GM13977 (cell line): Measurements from ENCODE around the gene TMCC2.
"Not testable (repeated sequence)": the region's sequence is repeated elsewhere in the genome, so short reads cannot be mapped to it uniquely, and the experiment has no call there.

ENCODE experiments used
- DNase-seq: peaks from one replicate; pipeline ENCODE4 v3.0.0; 2012; ENCODE audit warnings: low spot score
- in situ Hi-C: fragments of 300-500 bp; cut with MboI; formaldehyde crosslinking; loops from one replicate; pipeline ENCODE4 v1.12.0; 2022; ENCODE audit warnings: low sequenced_read_pairs, low pct_unique_long_range_greater_than_20kb, mixed read lengths, inconsistent platforms; ENCODE audit not compliant: unreplicated experiment
- TF ChIP-seq, protein P1 (sequence below): IDR thresholded peaks from 2 replicates; pipeline ENCODE4 v1.5.1; 2012; ENCODE audit warnings: mild to moderate bottlenecking, control low read depth; ENCODE audit not compliant: insufficient read depth; ENCODE audit errors: extremely low read depth, missing control alignments

Gene TMCC2

DNA sequence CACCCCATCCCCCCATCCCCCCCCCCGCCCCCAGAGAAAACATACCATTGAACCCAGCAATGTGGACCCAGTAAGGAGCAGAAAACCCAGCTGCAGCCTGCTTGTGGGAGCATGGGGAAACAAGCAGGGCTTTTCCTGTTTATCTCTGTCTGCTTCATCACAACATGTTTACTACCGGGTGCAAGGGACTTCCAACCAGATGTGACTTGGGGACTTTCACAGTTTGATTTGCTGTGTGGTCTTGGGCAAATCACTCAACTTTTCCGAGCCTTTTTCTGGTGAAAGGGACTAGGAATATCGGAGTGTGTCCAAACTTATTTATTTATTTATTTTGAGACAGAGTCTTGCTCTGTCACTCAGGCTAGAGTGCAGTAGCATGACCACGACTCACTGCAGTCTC, 3.2 kb downstream of the TMCC2 start:
- TF ChIP-seq, protein P1, sequence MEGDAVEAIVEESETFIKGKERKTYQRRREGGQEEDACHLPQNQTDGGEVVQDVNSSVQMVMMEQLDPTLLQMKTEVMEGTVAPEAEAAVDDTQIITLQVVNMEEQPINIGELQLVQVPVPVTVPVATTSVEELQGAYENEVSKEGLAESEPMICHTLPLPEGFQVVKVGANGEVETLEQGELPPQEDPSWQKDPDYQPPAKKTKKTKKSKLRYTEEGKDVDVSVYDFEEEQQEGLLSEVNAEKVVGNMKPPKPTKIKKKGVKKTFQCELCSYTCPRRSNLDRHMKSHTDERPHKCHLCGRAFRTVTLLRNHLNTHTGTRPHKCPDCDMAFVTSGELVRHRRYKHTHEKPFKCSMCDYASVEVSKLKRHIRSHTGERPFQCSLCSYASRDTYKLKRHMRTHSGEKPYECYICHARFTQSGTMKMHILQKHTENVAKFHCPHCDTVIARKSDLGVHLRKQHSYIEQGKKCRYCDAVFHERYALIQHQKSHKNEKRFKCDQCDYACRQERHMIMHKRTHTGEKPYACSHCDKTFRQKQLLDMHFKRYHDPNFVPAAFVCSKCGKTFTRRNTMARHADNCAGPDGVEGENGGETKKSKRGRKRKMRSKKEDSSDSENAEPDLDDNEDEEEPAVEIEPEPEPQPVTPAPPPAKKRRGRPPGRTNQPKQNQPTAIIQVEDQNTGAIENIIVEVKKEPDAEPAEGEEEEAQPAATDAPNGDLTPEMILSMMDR = no peak
- no peak for DNase-seq

DNA sequence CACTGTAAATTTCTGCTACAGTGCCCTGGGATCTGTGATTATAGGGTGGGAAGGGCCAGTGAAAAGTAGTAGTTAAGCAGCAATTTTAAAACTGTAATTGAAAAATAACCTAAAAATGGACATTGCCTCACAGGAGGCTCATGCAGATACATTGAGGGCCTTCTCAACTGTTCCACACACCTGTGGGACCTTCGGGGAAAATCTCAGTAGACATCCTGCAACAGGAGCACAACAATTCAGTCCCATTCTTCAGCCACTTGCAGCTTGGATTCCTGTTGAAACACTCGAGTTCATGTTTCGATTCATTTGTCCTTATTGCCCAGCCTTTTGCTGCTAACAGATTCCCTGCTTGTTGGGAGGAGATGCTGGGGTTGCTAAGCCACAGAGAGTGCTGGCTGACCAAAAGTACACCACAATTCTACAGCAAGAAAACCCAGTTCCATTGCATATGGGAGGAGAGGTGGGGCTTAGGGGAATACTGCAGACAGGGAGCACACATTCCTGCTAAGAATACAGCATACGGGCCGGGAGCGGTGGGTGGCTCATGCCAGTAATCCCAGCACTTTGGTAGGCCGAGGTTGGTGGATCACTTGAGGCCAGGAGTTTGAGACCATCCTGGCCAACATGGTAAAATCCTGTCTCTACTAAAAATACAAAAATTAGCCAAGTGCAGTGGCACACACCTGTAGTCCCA, 4.5 kb downstream of the TMCC2 start:
- TF ChIP-seq, protein P1 = no peak
- DNase-seq = no peak
- in situ Hi-C loops = no loop called here

More for the DNA sequence above, 3.2 kb downstream of the TMCC2 start:
- in situ Hi-C loops = no loop called here

DNA sequence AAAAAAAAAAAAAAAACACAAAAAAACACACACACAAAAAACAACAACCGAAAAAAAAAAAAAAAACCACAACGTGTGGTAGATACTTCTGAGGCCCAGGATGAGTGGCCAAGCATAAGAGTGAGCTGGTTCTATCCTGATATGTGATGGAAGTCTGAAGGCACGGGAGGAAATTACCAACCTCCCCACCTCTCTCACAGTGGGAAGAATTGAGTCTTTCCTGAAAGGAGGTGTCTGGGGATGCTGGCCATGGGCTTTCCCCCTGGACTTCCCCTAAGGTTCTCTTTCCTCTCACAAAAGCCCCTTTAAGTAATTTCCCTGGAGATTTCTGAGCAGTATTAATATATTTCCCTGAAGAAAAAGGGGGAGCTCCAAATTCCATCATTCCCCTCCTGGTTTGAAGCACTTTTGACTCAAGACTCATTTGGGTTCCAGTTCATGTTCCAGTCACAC, 5.2 kb downstream of the TMCC2 start:
- DNase-seq = no peak
- TF ChIP-seq, protein P1 = no peak
- in situ Hi-C loops = no loop called here

DNA sequence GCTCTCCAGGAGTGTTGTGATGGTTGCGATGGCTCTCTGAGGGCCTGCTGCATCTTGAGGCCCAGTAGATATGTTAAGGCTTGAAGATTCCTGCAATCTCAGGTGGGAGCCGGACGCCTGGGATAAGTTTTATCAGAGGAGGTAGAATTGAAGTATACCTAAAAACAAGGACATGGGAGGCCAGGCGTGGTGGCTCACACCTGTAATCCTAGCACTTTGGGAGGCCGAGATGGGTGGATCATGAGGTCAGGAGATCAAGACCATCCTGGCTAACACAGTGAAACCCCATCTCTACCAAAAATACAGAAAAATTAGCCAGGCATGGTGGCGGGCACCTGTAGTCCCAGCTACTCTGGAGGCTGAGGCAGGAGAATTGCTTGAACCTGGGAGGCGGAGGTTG, 6.2 kb downstream of the TMCC2 start:
- in situ Hi-C loops, DNase-seq: not testable (repeated sequence)

GRCh38 chr1:205235951-205236350, 8.2 kb downstream of the TMCC2 start:
- in situ Hi-C loops = no loop called here

DNA sequence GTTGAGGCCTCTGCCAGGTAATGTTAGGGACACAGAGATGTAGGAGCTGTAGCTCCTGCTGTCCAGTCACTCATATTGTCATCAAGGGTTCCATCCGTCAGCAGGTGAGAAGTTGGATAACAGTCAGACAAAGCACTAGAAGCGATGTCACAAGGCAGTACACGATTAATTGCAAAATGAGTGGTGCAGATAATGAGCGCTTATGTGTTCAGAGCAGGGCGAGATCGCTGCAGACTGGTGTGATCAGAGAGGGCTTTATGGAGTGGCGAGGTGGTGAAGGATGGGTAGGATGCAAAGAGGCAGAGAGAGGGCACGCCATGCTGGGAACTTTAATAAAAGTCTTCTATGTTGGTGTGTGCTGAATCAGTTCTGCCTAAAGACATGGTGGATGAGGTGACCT, 8.8 kb downstream of the TMCC2 start:
- no peak for DNase-seq
- in situ Hi-C loops = no loop called here
- TF ChIP-seq, protein P1 = no peak

More at GRCh38 chr1:205235951-205236350, 8.2 kb downstream of the TMCC2 start:
- TF ChIP-seq, protein P1 = no peak
- no peak for DNase-seq

DNA sequence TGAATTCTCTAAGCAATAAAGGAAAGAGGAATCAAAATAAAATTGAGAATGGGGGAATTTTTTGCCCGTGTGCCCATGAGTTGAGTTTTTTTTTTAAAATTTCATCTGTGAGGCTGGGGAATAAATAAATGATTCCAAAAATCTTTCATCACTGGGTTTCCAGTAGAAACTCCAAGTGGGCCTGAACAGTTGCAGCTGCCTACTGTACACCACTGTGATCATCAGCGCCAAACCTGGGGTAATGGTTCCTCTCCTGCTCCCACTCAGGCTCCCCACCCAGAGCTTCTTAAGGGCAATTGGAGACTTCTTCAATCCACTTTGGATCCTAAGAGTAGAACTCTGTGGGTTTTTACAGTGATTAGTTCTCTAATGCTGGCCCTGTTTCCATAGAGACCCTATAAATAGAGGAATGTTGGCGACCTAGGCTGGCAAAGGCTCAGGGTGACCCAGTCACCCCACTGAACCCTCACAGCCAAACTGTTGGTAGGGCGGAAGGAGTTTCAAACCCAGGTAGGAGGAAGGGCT, 9.3 kb downstream of the TMCC2 start:
- in situ Hi-C loops = no loop called here
- DNase-seq = no peak
- TF ChIP-seq, protein P1 = no peak
